ENCODE measurements around the gene SPOCK2. TPM values are rescaled to one million over a fixed set of nuclear protein-coding genes. Genes with fewer than 3 reads are reported as not detected.

Gene SPOCK2
- total RNA-seq, 1 experiment from 2014 or later: 1.8 TPM

GRCh38 chr10:72075376-72076115, 12.8 kb downstream of the SPOCK2 start:
- no peaks in the 10 kb centered on the region for H3K4me1 ChIP-seq (ENCODE audit: insufficient read depth, low read length)
- TF ChIP-seq CTCF (conservative IDR thresholded peaks at IDR 0.05): no peak
- H3K27me3 Mint-ChIP-seq (ENCODE audit: low read depth): no peaks in the 10 kb centered on the region; the same call in none of the 2 replicates
- H3K36me3 Mint-ChIP-seq (ENCODE audit: insufficient read depth in 1 of 3, low read depth in 3 of 3): no peaks in the 10 kb centered on the region
- WGBS (ENCODE audit: extremely low coverage, insufficient read length, low lambda C conversion rate): no CpG with 5 or more reads among the region's 12 CpGs
- no peak overlapping the region for H2BK120ac ChIP-seq (ENCODE audit: low read depth, low read length, poor library complexity, severe bottlenecking)
- H3K4ac ChIP-seq (ENCODE audit: low read depth, low read length): no peak overlapping the region
- no peak overlapping the region for H3K27ac Mint-ChIP-seq
- H3K4me1 Mint-ChIP-seq: peaks cover 6 to 25% of the 10 kb centered on the region in 2 experiments; a peak in 3 of 4 replicates
- H3K27ac ChIP-seq (ENCODE audit: insufficient read length, low read depth, low read length): no peak overlapping the region
- no peak overlapping the region for H2BK20ac ChIP-seq (ENCODE audit: low read depth, low read length, poor library complexity, severe bottlenecking)
- no peak overlapping the region for H4K91ac ChIP-seq (ENCODE audit: insufficient read length, low read depth, low read length)
- H3K23me2 ChIP-seq (ENCODE audit: insufficient read length, low read depth, low read length, poor library complexity, severe bottlenecking): no peaks in the 10 kb centered on the region
- H3T11ph ChIP-seq (ENCODE audit: low read length): no peak overlapping the region
- H2AK5ac ChIP-seq (ENCODE audit: insufficient read length, low read length): no peak overlapping the region
- no peak for DNase-seq
- no peaks in the 10 kb centered on the region for H3K79me2 ChIP-seq (ENCODE audit: insufficient read depth, low read length)
- no peak overlapping the region for H3K14ac ChIP-seq (ENCODE audit: insufficient read depth, low read length)
- no peak overlapping the region for H4K8ac ChIP-seq (replicated peaks; ENCODE audit: insufficient read length, low read depth, low read length)
- no peaks in the 10 kb centered on the region for H3K9me3 Mint-ChIP-seq
- H2BK15ac ChIP-seq (ENCODE audit: low read depth, low read length): no peak overlapping the region
- no peaks in the 10 kb centered on the region for H3K9me3 ChIP-seq (ENCODE audit: control insufficient read depth, low read depth, low read length)
- no peak overlapping the region for H2AFZ ChIP-seq (ENCODE audit: low read length)
- H3K9ac ChIP-seq (ENCODE audit: extremely low read depth, insufficient read length, low read length): no peak overlapping the region
- no peak overlapping the region for H3K4me3 Mint-ChIP-seq
- H3K4me2 ChIP-seq (ENCODE audit: insufficient read depth, insufficient read length, low read length): no peak overlapping the region
- H3K56ac ChIP-seq (ENCODE audit: insufficient read length, low read depth, low read length): no peak overlapping the region
- H3K18ac ChIP-seq (ENCODE audit: insufficient read length, low read depth, low read length): no peak overlapping the region
- H2BK12ac ChIP-seq (ENCODE audit: insufficient read length, low read depth, low read length): no peak overlapping the region
- no peaks in the 10 kb centered on the region for H3K79me1 ChIP-seq (ENCODE audit: insufficient read depth, low read depth, low read length, poor library complexity, severe bottlenecking)
- no peaks in the 10 kb centered on the region for H4K20me1 ChIP-seq (ENCODE audit: control insufficient read depth, insufficient read depth, insufficient read length)
- no peak overlapping the region for H3K23ac ChIP-seq (ENCODE audit: insufficient read length, low read depth, low read length)
- H2BK5ac ChIP-seq (ENCODE audit: insufficient read length, low read length): no peak overlapping the region
- H4K5ac ChIP-seq (ENCODE audit: insufficient read length, low read depth, low read length): no peak overlapping the region
- H3K27me3 ChIP-seq (ENCODE audit: insufficient read depth, low read length): no peaks in the 10 kb centered on the region
